WERI-Rb-1 (cell line): ENCODE measurements around the gene TLCD3A.
A peak's percentile ranks its signal among the peaks of the same experiment; 100 is the strongest.

Source experiments
- DNase-seq: peaks from one replicate; pipeline ENCODE4 v3.0.0-alpha.2; 2020
- H3K27ac ChIP-seq: fragments of 250-450 bp; sonication (Bioruptor Pico); 2 replicates; pipeline ENCODE4 v1.5.1; 2020; ENCODE audit warnings: mild to moderate bottlenecking, moderate library complexity
- H3K27me3 ChIP-seq: fragments of 250-450 bp; sonication (Bioruptor Pico); 2 replicates; pipeline ENCODE4 v1.5.1; 2021; ENCODE audit warnings: mild to moderate bottlenecking, low read depth, moderate library complexity; ENCODE audit not compliant: insufficient read depth, severe bottlenecking
- H3K36me3 ChIP-seq: fragments of 250-450 bp; sonication (Bioruptor Pico); 2 replicates; pipeline ENCODE4 v1.5.1; 2020; ENCODE audit warnings: mild to moderate bottlenecking, moderate library complexity
- H3K4me3 ChIP-seq: 2 replicates; pipeline ENCODE4 v1.5.1; 2011; ENCODE audit warnings: low read depth, mild to moderate bottlenecking, control low read depth, low read length
- H3K9me3 ChIP-seq: fragments of 250-450 bp; sonication (Bioruptor Pico); 2 replicates; pipeline ENCODE4 v1.5.1; 2021; ENCODE audit warnings: mild to moderate bottlenecking, moderate library complexity; ENCODE audit not compliant: severe bottlenecking
- CTCF ChIP-seq: IDR thresholded peaks from 2 replicates; pipeline ENCODE4 v1.5.1; 2011; ENCODE audit warnings: low read depth, mild to moderate bottlenecking, control low read depth, inconsistent platforms, low read length

TLCD3A gene

DNA sequence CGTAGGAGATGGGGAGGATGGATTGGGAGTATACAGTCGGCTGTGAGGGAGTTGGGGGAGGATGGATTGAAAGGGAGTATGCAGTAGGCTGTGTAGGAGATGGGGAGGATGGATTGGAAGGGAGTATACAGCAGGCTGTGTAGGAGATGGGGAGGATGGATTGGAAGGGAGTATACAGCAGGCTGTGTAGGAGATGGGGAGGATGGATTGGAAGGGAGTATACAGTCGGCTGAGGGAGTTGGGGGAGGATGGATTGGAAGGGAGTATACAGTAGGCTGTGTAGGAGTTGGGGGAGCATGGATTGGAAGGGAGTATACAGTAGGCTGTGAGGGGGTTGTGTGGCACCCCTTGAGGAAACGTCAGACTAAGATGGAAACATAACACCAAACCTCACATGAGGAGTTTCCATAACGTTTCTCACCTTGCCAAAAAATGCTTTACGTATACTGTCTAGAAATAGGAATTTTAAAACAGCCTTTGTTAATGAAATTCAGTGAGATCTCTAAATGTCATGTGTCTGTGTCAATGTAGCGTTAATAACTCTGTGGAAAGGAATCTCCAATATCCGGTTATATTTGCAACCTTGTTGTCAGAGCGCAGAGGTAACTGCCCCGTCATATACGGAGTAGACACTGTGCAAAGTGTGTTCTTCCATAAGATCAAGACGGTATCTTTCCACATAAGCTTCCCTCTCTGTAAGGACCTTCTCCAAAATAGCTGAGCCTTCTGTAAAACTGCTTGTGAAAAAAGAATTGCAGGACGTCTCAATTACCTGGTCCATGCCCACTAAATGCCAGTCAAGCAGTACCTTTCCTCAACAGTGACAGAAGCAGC lies 11.5 kb upstream of the TLCD3A start:
- DNase-seq = no peak
- H3K4me3 ChIP-seq = no peak overlapping the region
- TF ChIP-seq CTCF = no peak
- H3K27me3 ChIP-seq = no peaks in the 10 kb centered on the region
- no peaks in the 10 kb centered on the region for H3K36me3 ChIP-seq
- H3K27ac ChIP-seq = no peak overlapping the region
- no peaks in the 10 kb centered on the region for H3K9me3 ChIP-seq

DNA sequence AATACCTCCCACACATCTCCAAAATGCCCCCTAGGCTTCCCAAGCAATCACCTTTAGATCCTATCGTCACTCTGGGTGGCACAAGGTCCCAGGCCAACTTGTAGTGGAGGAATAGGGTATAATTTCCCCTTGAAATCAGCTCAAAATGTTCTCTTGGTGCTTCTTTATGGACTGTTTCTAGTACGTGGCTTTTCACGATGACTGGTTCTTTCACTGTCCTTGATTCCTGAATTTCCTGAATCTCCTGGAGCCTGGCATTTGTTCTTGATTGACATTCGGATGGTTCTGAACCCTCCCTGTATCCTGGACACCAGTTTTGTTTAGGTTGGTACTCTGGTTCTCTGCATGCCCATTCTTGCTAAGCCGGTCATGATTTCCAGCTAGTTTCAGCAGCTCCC lies 10.9 kb upstream of the TLCD3A start:
- H3K27ac ChIP-seq = no peak overlapping the region
- H3K9me3 ChIP-seq = no peaks in the 10 kb centered on the region
- no peaks in the 10 kb centered on the region for H3K36me3 ChIP-seq
- DNase-seq = no peak
- H3K27me3 ChIP-seq = no peaks in the 10 kb centered on the region
- no peak overlapping the region for H3K4me3 ChIP-seq
- no peak for TF ChIP-seq CTCF

DNA sequence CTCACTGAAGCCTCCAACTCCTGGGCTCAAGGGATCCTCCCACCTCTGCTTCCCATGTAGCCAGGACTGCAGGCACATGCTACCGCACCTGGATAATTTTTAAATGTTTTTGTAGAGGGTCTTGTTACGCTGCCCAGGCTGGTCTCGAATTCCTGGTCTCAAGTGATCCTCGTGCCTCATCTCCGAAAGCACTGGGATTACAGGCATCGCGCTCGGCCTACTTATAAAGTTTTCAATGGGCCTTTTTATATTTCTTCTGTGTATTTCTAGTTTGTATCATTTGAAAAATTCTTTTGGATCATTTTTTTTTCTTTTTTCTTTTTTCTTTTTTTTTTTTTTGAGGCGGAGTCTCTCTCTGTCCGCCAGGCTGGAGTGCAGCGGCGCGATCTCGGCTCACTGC lies 7.3 kb upstream of the TLCD3A start:
- Histone ChIP-seq H3K27ac (no peak overlapping the region), H3K9me3 (no peaks in the 10 kb centered on the region), H3K4me3 (no peak overlapping the region), H3K36me3 (no peaks in the 10 kb centered on the region), H3K27me3 (no peaks in the 10 kb centered on the region)
- no peak for DNase-seq
- no peak for TF ChIP-seq CTCF

DNA sequence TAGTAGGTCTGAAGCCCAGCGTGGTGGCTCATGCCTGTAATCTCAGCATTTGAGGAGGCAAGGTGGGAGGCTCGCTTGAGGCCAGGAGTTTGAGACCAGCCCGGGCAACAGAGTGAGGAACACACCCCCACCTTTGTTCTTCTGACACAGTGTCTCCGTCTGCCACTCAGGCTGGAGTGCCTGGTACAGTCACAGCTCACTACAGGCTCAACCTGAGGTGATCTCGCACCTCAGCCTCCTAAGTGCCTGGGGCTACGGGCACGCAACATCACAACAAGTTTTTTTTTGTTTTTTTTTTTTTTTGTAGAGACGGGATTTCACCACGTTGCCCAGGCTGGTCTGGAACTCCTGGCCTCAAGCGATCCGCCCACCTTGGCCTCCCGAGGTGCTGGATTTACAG lies 6.7 kb upstream of the TLCD3A start:
- no peak for TF ChIP-seq CTCF
- no peaks in the 10 kb centered on the region for H3K36me3 ChIP-seq

DNA sequence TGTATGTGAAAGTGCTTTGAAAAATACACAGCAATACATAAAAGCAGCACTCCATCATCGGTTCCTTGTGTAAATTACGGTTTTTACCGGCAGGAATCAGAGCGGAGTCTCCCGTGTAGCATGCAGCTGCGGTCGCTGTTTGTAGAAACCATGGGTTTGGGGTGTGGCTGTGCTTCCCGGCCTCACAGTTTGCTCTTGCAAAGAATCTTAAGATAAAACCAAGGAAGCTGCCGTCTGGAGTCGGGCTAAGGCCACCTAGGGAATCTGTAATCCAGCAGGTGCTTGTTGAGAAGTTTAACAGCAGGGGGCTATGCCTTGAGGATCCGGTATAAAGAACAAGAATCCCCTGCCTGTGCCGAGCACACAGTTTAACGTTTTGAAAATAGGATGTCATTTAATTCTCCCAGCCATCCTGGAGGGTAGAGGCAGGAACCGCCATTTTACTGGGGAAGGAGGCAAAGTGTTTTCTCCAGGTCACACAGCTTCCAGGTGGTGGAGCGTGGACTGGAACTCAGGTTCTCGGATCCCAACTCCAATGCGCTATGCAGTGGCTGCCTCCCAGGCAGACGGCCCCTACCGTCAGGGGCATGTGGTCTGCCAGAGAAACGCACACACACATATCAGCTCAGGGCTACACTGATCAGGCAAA lies 6.0 kb upstream of the TLCD3A start:
- H3K9me3 ChIP-seq = no peaks in the 10 kb centered on the region
- peak; percentile 28 for DNase-seq
- no peak overlapping the region for H3K27ac ChIP-seq
- no peak for TF ChIP-seq CTCF
- no peaks in the 10 kb centered on the region for H3K27me3 ChIP-seq
- H3K4me3 ChIP-seq = no peak overlapping the region
- no peaks in the 10 kb centered on the region for H3K36me3 ChIP-seq

More for the DNA sequence above, 6.7 kb upstream of the TLCD3A start:
- no peak for DNase-seq
- H3K4me3 ChIP-seq = no peak overlapping the region
- no peaks in the 10 kb centered on the region for H3K27me3 ChIP-seq
- no peak overlapping the region for H3K27ac ChIP-seq
- no peaks in the 10 kb centered on the region for H3K9me3 ChIP-seq
